DMS53 treated with DMSO at 0.1 percent for 48 hours (cell line): ENCODE measurements around the gene ATP8A2.
"Not testable (repeated sequence)": the region's sequence is repeated elsewhere in the genome, so short reads cannot be mapped to it uniquely, and the experiment has no call there.

Experiments used
- DNase-seq: peaks from one replicate; lab custom pipeline; 2025; ENCODE audit not compliant: unreplicated experiment; lab: John Stamatoyannopoulos, UW

The ATP8A2 gene

DNA sequence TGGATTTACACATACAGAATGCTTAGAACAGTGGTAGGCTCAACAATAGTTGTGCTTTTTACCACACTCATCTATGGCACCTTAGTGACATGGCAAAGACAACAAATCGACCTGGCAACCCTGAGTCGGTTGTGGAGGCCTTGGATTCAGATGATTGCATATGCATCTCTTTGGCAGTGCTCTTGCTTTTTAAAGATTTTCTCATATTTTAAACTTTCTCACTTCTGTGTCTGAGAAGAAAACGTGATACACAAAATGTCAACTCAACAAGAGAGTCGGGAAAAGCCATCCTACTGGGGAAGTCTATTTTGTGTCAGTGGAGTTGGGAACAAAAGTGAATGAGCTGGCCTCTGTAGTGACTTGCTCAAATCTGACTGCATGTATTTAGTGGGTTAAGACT, 85.8 kb downstream of the ATP8A2 start:
- no peak for DNase-seq

DNA sequence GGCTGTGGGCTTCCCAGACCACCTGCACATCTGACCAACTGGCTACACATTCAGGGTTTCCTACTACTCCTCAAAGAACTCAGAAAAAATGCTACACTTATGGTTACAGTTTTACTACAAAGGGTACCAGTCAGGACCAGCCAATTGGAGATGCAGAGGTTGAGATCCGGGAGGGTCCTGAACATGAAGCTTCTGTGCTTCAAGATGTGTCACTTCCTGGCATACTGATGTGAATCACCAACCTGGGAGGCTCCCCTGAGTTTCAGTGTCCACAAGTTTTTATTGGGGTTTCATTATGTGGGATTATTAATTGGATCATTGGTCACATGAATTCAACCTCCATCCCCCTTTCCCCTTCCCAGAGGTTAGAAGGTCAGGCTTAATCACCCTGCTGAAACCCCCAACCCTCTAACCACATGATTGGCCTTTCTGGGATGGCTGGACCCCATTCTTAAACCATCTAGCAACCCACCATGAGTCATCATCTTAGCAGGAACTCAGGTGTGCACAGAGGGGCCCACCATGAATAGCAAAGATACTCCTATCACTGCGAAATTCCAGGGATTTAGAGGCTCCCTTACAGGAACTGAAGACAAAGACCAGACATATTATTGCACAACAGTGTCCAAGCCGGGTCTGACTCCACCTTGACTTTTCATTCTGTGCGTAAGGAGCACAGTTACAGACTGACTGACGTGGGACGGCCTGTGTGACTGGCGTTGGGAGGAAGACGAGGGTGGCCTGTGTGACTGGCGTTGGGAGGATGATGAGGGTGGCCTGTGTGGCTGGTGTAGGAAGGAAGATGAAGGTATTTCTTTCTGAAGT, 90.7 kb downstream of the ATP8A2 start:
- DNase-seq = no peak

DNA sequence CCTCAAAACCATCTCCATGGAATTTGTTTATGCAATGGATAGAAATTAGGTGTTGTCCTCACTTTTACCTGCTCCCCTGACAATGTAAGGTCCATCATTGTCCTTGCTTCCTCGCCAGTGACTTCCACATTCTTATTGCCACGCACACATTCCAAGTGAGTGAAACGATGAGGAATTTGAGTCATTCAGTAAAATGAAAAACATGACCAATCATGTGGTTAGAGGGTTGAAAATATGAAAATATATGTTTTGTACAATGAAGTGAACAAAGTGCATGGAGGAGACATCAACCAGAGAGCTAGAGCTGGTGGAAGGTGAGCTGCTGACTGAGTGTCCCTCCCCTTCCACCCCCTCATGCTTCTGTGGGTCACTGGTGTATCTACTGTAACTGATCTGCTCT, 91.7 kb downstream of the ATP8A2 start:
- DNase-seq = no peak

DNA sequence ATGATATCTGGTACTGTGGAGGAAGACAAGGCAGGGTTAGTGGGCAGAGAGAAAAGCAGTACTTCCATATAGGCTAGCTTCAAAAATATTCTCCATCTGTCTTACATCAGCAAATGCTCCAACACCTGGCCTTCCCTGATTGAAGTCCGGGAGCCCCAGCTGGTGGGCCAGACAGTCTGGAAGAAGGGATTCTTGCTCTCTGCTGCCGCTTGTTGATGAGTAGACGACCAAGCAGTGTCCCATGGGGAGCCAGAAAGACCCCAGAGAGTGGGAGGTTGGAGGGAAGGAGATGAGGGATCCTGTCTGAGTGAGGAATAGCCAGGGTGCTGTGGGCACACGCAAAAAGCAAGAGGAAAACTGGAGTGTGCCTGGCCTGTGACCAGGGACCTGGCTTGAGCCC, 95.1 kb downstream of the ATP8A2 start:
- DNase-seq = no peak

DNA sequence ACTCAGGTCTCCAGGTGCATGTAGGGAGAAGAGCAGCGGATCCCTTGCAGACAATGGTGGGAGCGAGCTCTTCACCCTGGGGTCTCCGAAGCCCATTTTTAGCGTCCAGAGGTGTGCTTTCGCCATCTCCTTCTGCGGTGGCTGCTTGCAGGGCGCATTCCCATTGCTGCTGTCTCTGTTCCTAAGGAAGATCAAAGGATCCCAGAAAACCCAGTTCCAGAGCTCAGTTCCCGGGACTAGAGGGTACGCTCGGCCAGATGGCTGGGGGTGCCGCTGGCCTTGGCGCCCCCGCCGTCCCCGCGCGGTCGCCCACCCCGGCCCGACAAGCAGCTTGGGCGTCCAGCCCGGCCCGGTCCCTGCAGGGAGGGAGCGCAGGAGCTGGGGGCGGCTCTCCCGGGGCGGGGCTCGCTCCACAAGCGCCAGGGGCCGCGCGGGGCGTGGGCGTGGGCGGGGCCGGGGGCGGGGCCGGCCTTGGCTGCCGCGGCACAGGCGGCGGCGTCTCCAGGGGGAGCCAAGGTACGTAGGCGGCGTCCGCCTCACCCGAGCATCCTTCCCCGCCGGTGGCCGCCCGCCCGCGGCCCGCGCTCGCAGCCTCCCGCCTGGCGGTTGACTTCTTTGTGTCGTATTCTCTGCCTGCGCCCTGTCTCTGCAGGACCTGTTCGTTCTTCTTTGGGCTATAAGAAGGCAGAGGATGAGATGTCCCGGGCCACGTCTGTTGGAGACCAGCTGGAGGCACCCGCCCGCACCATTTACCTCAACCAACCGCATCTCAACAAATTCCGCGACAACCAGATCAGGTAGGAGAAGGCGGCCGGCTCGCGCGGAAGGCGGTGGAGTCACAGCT, 96.8 kb downstream of the ATP8A2 start:
- no peak for DNase-seq

DNA sequence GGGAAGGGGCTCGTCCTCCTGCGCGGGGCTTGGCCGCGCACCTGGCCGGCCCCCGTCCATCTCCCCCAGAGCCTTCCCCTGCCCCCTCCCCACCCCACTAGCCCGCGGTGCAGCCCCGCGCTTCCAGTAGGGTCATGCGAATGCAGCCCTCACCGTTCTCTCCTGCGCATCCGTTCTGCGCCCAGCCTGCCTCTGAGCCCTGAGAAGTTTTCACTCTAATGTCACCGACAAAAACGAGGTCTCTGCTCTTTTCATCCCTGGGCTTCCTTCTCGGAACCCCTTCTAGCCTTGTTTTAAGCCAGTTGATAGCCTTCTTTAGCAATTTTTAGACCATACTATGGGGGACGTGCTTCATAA, 97.4 kb downstream of the ATP8A2 start:
- no peak for DNase-seq

DNA sequence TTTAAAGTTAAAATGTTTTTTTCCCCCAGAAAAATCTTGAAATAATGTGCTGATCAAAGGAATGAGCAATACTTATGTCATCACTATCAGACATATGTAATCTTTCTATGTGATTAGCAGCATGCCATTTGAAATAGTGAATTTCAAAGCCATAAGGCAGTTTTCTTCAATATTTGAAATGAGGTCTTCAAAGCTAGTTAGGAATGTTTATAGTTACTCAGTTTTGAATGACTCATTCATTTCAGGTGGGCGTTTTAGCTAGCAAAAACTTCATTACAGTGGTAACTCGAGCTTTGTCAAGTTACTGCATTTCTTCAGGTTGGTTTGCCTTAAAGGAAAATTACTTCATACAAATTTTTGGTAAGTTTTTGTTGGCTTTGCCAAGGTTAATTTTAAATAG, 102.1 kb downstream of the ATP8A2 start:
- no peak for DNase-seq

DNA sequence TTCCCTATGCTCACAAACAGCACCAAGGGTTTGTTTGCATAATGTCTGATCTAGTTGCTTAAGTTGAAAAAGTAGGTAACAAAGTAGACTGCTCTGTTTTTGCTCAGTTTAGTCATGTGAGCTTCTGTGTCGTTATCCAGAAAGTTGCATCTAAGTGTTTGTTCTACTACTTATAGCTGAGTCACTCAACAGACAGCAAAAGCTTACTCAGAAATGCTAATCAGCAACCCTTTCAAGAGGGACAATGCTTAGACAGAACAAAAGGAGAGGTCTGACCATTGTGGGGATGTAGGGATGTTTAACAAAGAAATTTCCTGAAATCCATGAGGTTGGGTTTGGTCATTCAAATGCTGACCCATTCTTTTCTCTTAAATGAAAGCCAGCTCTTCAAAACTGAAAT, 106.4 kb downstream of the ATP8A2 start:
- peak; percentile 84 for DNase-seq

DNA sequence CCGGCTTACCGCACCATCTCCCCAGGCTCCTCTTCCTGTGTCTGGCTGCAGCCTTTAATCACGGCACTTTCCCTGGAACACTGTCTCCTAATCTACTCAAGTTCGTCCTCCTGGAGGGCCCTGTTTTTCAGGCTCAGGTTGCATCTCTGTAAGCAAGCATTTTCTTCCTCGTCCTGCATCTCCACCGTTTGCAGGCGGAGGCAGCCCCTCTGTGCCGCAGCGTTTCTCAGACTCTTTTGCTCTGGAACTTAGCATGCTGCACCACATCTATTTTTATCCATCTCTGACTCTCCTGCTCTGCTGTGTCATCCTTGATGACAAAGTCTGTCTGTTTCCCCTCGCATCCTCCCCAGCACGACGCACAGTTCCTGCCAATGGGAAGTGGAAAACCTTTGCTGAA, 117.5 kb downstream of the ATP8A2 start:
- no peak for DNase-seq

DNA sequence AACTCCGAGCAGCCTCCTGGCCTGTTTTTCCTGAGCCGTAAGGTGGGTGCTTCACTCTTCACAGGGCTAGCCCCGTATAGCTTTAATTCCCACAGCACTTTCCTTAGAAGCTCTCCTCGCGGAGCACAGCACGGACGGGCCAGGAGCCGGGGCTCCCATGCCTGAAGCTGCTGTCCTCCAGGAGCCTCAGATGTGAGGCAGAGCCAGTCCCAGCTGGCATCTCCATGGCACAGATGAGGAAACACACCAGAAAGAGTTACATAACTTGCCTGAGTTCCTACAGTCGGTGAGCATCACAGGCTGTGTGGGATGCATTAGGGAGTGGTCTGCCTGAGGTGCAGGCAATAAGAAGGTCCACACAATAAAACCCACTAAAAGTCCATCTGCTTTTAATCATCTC, 118.5 kb downstream of the ATP8A2 start:
- DNase-seq = no peak

DNA sequence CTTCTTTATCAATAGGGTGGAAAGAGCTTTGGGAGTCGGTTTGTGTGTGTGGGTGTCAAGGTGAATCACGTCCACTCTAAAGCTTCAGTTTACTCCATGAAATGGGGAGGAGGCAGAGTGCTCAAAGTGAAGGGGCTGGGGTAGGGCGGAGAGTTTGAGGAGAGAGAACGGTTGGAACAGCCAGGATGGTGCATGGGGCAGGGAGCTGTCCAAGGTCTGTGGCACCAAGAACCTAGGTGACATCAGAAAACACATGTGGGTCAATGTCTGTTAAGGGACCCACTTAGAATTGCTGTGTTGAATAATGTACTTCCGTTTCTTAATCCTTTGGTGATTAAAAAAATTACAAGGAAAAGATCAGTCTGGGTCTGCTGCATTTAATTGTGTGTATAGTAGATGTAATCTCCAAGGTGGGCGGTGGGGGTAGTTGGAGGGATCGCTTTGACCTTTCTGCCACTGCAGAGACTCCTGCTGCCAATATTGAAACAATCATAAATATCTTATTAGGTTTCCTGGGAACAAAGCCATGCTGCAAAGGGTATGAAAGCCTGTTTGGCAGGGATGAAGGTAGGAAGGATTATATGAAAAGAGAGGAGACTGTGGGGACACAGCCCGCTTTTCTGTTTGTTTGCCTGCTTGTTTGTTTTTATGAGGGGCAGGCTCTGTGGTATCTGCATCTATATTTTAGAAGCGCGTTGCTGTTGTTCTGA, 122.3 kb downstream of the ATP8A2 start:
- no peak for DNase-seq

DNA sequence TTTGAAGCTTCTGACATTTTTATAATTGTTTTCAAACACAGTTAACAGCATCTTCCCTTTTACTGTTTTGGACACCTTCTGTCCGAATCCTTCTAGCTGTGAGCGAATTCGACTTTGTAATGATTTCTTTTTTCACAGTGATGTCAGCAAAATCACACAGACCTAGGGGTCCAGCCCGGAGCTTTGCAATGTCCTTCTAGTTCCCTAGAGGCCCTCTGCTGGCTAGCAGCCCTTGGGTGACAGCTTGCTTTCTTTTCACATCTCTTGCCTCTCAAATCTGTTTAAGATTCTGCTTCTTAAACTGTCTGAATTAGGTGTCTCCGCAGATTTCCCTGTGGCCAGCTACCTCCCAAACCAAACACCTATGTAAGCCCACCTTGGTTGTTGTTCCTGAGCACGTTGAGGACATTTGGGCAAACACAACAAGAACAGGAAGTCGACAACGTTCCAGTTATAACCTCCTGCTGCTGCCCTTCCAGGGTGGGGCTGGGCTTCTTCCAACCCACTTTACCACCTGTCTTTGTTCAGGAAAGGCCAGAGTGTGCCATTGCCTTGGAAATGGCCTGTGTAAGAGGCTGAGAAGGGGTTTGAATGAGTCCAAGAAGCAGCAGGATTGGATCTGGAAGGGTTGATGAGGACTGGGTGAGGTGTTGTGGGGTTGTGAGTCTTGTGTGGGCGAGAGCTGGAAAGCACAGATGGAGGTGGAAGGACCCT, 123.1 kb downstream of the ATP8A2 start:
- no peak for DNase-seq

DNA sequence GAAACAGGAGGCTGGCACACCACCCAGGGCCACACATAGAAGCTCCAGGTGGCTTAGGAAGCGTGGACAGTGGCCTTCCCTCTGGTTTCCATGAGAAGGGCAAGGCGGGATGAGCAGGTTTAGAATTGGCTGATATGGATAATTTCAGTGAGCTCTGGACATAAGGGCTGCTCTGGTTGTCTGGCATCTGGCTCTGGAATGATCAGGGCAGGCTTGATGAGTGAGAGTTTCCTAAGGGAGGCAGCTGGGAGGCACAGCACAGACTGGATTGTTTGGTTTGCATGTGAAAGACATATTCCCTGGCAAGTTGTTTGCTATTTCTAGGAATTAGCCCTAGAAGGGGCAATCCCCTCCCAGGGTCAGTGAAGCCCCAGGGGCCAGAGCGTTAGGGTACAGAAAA, 129.5 kb downstream of the ATP8A2 start:
- DNase-seq = no peak

DNA sequence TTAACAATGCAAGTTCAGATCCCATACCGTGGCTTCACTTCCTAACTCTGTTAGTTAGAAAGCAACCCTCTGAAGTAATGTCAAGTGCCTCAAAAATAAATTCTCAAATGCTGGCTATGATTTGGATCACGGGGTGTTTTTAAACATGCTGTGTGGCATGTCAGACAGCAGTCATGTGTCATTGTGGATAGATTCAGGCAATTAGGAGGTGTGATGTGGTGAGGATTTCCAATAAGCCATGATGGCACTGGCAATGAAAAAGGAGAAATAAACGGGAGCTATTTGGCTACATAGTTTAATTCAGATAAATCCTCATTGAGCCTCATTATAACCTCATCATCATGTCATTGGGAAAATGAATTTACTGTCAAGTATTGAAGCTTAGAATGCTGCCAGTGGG, 130.3 kb downstream of the ATP8A2 start:
- DNase-seq = no peak

DNA sequence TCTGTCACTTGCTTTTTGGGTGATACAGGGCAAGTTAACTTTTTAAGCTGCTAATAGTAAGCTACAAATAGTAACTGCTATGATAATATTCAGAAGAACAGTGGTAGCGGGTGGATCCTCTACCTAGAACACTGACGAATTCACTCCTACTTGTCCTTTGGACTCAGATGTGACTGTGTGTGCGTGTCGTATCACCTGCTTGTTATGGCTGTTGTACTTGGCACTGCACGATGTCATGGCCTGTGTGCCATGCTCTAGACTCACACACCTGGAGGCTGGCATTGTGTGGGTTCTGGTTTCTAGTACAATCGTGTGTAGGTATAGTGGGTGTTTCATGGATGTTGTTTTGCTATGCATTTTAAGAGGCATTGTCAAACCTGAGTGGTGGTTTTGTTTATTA, 130.8 kb downstream of the ATP8A2 start:
- no peak for DNase-seq

DNA sequence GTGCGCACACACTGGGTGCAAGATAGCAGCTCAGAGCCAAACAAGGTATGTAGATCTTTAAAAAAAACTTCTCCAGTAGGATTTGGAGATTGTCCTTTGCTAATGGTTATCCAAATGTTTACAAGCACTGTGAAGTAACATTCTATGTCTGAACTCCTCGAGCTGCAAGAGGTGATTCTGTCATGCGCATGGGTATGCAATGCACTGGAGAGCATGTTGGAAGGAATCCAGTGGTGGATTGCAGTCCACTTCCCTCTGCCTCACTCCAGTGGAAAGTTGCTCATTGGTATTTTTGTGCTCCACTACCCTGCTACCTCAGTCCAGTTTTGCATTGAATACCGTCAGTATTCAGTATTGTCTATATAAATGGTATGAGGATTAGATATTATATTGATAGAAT, 132.1 kb downstream of the ATP8A2 start:
- DNase-seq = no peak

DNA sequence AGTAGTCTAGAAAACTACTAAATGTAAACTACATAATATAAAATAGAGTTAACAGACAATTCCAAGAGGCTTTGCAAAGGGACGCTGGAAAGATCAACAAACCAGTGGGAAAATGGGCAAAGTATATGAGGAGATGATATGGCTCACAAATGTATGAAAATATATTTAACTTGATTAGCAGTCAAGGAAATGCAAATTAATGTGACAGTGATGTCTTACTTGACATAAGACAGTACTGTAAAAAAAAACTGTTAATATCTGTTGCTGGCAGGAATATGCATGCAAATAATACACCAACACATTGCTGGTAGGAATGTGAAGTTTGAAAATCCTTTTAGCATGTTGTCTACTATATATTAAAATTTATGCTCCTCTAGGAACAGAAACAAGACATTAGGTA, 136.1 kb downstream of the ATP8A2 start:
- DNase-seq = no peak

DNA sequence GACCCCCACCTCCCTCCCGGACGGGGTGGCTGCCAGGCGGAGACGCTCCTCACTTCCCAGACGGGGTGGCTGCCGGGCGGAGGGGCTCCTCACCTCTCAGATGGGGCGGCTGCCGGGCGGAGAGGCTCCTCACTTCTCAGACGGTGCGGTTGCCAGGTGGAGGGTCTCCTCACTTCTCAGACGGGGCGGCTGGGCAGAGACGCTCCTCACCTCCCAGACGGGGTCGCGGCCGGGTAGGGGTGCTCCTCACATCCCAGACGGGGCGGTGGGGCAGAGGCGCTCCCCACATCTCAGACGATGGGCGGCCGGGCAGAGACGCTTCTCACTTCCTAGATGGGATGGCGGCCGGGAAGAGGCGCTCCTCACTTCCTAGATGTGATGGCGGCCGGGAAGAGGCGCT, 141.3 kb downstream of the ATP8A2 start:
- not testable (repeated sequence) for DNase-seq

DNA sequence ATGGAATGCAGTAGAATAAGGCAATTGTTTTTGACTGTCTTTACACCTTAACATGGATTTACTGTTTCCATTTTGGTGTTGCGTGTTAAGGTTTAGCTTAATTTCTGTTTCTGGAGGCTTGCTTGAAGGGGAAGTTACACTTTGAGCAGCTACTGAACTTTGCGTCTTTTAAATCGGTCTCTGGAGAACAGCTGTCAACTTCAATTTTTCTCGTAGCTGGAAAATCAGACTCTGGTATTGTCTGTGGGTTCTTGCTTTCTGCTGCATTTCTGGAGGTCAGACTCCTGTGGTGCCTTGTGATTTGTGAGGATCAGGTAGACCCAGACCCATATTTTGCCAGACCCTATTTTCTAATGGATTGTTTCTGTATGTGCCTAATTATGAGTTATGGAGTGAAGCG, 146.7 kb downstream of the ATP8A2 start:
- no peak for DNase-seq

DNA sequence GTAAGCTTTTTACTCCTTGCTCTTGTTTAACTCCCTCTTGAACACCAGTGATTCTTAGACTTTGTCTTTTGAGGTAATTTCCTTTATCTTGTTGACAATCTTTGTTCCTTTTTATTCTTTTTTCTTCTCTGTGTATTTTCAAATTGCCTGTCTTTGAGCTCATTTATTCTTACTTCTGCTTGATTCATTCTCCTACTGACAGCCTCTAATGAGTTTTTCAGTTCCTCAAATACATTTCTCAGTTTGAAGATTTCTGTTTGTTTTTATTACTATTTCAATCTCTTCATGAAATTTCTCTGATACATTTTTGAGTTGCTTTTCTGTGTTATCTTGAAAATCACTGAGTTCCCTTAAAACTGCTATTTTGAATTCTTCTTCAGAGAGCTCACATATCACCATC, 154.1 kb downstream of the ATP8A2 start:
- DNase-seq = no peak

DNA sequence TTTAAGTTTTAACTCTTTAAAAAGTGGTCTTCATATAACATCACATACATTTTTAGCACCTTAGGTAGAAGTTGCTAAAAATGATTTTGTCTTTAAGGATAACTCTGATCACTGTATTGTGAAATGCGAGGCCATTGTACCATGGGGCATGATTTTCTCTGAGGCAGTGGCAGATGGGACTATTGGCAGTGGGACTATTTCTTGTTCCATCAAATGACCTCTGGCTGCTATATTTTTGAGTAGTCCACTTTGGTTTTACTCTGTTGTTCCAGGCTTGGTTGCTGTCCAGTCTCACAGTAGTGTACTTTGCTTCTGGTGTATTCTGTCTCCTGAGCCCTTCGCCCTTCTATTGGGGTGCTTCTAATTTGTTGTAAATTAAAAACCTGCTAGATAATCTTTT, 156.5 kb downstream of the ATP8A2 start:
- no peak for DNase-seq
